ENCODE results near the gene DPH2. TPM values are rescaled to one million over a fixed set of nuclear protein-coding genes. Genes with fewer than 3 reads are reported as not detected.

The DPH2 gene
- total RNA-seq, 2 donors from 2014 or later, result 24.7 to 59.4 TPM

GRCh38 chr1:44010935-44011471 is 41.2 kb downstream of the DPH2 start:
- no peak for ATAC-seq (replicated peaks)
- Mint-ChIP-seq H3K4me3 (no peak overlapping the region), H3K9me3 (no peaks in the 10 kb centered on the region), H3K27ac (no peak overlapping the region), H3K36me3 (ENCODE audit: low read depth) (no peaks in the 10 kb centered on the region), H3K27me3 (no peaks in the 10 kb centered on the region), H3K4me1 (no peaks in the 10 kb centered on the region)

- Mint-ChIP-seq H3K4me1 (no peaks in the 10 kb centered on the region), H3K36me3 (ENCODE audit: low read depth) (no peaks in the 10 kb centered on the region), H3K4me3 (no peak overlapping the region), H3K9me3 (no peaks in the 10 kb centered on the region), H3K27me3 (no peaks in the 10 kb centered on the region), H3K27ac (peak overlapping the region; percentile 24)
- no peak for ATAC-seq (replicated peaks)
Measured at GRCh38 chr1:44012404-44012803, 42.6 kb downstream of the DPH2 start.

GRCh38 chr1:44012941-44013609 is 43.3 kb downstream of the DPH2 start:
- no peak for ATAC-seq (replicated peaks)
- Mint-ChIP-seq H3K36me3 (ENCODE audit: low read depth) (no peaks in the 10 kb centered on the region), H3K4me1 (no peaks in the 10 kb centered on the region), H3K9me3 (no peaks in the 10 kb centered on the region), H3K27me3 (no peaks in the 10 kb centered on the region), H3K27ac (no peak overlapping the region), H3K4me3 (no peak overlapping the region)

- H3K27ac Mint-ChIP-seq, result no peak overlapping the region
- no peak for ATAC-seq (replicated peaks)
Measured at GRCh38 chr1:44013949-44014348, 44.1 kb downstream of the DPH2 start.

GRCh38 chr1:44014365-44015104 is 44.7 kb downstream of the DPH2 start:
- no peaks in the 10 kb centered on the region for H3K27me3 Mint-ChIP-seq
- no peaks in the 10 kb centered on the region for H3K4me1 Mint-ChIP-seq
- ATAC-seq (replicated peaks), result no peak
- peak overlapping the region; percentile 3 for H3K27ac Mint-ChIP-seq
- H3K4me3 Mint-ChIP-seq, result no peak overlapping the region
- no peaks in the 10 kb centered on the region for H3K9me3 Mint-ChIP-seq
- no peaks in the 10 kb centered on the region for H3K36me3 Mint-ChIP-seq (ENCODE audit: low read depth)

More at GRCh38 chr1:44013949-44014348, 44.1 kb downstream of the DPH2 start:
- no peaks in the 10 kb centered on the region for H3K27me3 Mint-ChIP-seq
- H3K4me3 Mint-ChIP-seq, result no peak overlapping the region
- H3K9me3 Mint-ChIP-seq, result no peaks in the 10 kb centered on the region
- no peaks in the 10 kb centered on the region for H3K36me3 Mint-ChIP-seq (ENCODE audit: low read depth)
- H3K4me1 Mint-ChIP-seq, result no peaks in the 10 kb centered on the region

GRCh38 chr1:44015206-44015605 is 45.4 kb downstream of the DPH2 start:
- H3K27me3 Mint-ChIP-seq, result no peaks in the 10 kb centered on the region
- H3K9me3 Mint-ChIP-seq, result no peaks in the 10 kb centered on the region
- no peaks in the 10 kb centered on the region for H3K36me3 Mint-ChIP-seq (ENCODE audit: low read depth)
- H3K4me3 Mint-ChIP-seq, result no peak overlapping the region
- H3K27ac Mint-ChIP-seq, result no peak overlapping the region
- ATAC-seq (replicated peaks), result no peak
- no peaks in the 10 kb centered on the region for H3K4me1 Mint-ChIP-seq

- Mint-ChIP-seq H3K4me3 (no peak overlapping the region), H3K27me3 (no peaks in the 10 kb centered on the region), H3K4me1 (no peaks in the 10 kb centered on the region), H3K36me3 (ENCODE audit: low read depth) (no peaks in the 10 kb centered on the region), H3K9me3 (no peaks in the 10 kb centered on the region), H3K27ac (no peak overlapping the region)
- no peak for ATAC-seq (replicated peaks)
Measured at GRCh38 chr1:44016041-44016889, 46.5 kb downstream of the DPH2 start.

GRCh38 chr1:44016890-44017400 is 47.1 kb downstream of the DPH2 start:
- Mint-ChIP-seq H3K27me3 (no peaks in the 10 kb centered on the region), H3K4me3 (no peak overlapping the region), H3K4me1 (no peaks in the 10 kb centered on the region), H3K9me3 (no peaks in the 10 kb centered on the region), H3K27ac (no peak overlapping the region), H3K36me3 (ENCODE audit: low read depth) (peaks cover 6% of the 10 kb centered on the region)
- no peak for ATAC-seq (replicated peaks)

GRCh38 chr1:44019466-44019948 is 49.7 kb downstream of the DPH2 start:
- H3K4me1 Mint-ChIP-seq, result no peaks in the 10 kb centered on the region
- ATAC-seq (replicated peaks), result no peak
- H3K27ac Mint-ChIP-seq, result no peak overlapping the region
- no peak overlapping the region for H3K4me3 Mint-ChIP-seq
- no peaks in the 10 kb centered on the region for H3K9me3 Mint-ChIP-seq
- peaks cover 11% of the 10 kb centered on the region for H3K36me3 Mint-ChIP-seq (ENCODE audit: low read depth)
- H3K27me3 Mint-ChIP-seq, result no peaks in the 10 kb centered on the region

GRCh38 chr1:44020464-44020863 is 50.7 kb downstream of the DPH2 start:
- Mint-ChIP-seq H3K27ac (no peak overlapping the region), H3K27me3 (no peaks in the 10 kb centered on the region), H3K4me3 (no peak overlapping the region), H3K36me3 (ENCODE audit: low read depth) (peaks cover 11% of the 10 kb centered on the region), H3K4me1 (no peaks in the 10 kb centered on the region), H3K9me3 (no peaks in the 10 kb centered on the region)
- ATAC-seq (replicated peaks), result no peak

- Mint-ChIP-seq H3K27me3 (no peaks in the 10 kb centered on the region), H3K4me3 (no peak overlapping the region), H3K4me1 (no peaks in the 10 kb centered on the region), H3K9me3 (no peaks in the 10 kb centered on the region), H3K27ac (no peak overlapping the region), H3K36me3 (ENCODE audit: low read depth) (peaks cover 11% of the 10 kb centered on the region)
- no peak for ATAC-seq (replicated peaks)
Measured at GRCh38 chr1:44021156-44021555, 51.3 kb downstream of the DPH2 start.

GRCh38 chr1:44021581-44022321 is 51.9 kb downstream of the DPH2 start:
- peaks cover 11% of the 10 kb centered on the region for H3K36me3 Mint-ChIP-seq (ENCODE audit: low read depth)
- no peak for ATAC-seq (replicated peaks)
- H3K27me3 Mint-ChIP-seq, result no peaks in the 10 kb centered on the region
- H3K9me3 Mint-ChIP-seq, result no peaks in the 10 kb centered on the region
- no peaks in the 10 kb centered on the region for H3K4me1 Mint-ChIP-seq
- H3K27ac Mint-ChIP-seq, result no peak overlapping the region
- H3K4me3 Mint-ChIP-seq, result no peak overlapping the region
